ENCODE data around the gene RBM38.
A peak's percentile ranks its signal among the peaks of the same experiment; 100 is the strongest.

The RBM38 gene

DNA sequence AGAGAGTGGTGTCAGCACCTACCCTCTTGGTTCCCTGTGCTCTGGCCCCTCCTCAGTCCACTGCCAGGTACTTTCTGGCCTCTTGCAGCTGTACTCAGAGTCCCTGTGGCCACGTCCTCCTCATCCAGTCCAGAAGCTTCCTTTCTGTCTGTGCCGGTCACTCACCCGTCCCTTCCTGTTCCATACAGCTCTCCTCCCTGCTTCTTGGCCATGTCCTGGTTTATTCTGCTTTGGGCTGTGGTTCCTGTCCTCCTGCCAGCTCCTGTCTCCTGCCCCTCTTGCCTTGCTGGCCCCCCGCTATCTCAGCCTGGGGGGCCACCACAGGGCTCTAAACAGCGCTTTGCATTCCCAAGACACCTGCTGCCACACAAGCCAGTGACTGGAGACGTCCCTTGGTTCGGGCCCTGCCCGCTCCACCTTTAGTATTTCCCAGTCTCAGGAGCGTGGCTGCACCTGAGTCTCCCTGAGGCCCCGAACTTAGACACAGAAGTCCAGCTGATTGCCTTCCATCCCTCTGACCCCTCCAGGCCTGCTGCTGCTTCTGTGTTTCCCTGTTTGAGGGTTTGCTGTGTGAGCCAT is 15.5 kb upstream of the RBM38 start:
- DNase-seq = no peak

GRCh38 chr20:57377350-57377749 is 13.8 kb upstream of the RBM38 start:
- DNase-seq = no peak

DNA sequence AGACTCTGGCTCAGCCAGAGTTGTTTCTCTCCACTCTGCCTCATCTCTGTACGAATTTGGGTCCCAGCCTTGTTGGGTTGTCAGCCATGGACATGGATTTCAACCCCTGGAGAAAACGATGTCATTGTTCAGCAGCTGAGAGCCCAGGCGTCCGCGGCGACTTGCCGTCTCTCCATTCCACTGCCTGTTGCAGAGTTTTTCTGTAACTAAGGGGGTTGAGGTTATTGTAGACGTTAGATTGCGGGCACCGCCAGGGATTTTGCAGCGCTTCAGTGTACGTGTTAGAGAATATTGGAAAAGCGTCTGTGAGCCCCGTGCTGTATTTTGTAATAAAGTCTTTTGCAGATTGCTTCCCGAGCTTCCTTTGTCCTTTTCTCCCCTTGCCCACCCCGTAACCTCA is 13.1 kb upstream of the RBM38 start:
- no peak for DNase-seq

- no peak for DNase-seq
These were observed 12.4 kb upstream of the RBM38 start for GRCh38 chr20:57378646-57379262.

- no peak for DNase-seq
These were observed 11.9 kb upstream of the RBM38 start for GRCh38 chr20:57379263-57379647.

DNA sequence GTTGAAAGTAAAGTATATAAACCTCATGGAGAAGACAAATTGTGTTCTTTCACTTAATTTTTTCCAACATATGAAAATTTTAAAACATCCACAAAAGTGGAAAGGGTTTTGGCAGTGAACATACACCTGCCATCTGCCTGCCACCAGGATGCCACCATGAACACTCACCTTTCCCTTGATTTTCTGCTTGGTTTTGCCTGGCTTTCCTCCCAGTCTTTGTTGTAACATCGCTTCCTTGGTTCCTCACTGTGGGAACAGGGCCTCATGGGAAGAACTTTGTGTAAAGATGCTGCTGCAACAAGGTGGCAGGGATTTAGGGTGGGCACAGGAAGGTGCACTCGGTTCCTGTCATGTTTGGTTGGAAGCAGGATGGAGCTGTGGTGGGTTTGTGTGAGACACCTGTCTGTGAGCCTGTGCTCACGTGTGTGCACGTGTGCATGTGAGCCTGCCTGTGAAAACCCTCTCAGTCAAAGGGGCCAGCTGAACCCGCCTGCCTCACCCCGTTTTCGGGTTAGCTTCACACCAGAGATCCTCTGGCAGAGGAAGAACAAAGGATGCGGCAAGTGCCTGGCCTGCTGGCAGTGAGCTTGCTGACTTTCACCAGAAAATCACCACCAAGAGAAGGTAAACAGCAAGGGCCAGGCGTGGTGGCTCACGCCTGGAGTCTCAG is 11.0 kb upstream of the RBM38 start:
- DNase-seq = no peak

DNA sequence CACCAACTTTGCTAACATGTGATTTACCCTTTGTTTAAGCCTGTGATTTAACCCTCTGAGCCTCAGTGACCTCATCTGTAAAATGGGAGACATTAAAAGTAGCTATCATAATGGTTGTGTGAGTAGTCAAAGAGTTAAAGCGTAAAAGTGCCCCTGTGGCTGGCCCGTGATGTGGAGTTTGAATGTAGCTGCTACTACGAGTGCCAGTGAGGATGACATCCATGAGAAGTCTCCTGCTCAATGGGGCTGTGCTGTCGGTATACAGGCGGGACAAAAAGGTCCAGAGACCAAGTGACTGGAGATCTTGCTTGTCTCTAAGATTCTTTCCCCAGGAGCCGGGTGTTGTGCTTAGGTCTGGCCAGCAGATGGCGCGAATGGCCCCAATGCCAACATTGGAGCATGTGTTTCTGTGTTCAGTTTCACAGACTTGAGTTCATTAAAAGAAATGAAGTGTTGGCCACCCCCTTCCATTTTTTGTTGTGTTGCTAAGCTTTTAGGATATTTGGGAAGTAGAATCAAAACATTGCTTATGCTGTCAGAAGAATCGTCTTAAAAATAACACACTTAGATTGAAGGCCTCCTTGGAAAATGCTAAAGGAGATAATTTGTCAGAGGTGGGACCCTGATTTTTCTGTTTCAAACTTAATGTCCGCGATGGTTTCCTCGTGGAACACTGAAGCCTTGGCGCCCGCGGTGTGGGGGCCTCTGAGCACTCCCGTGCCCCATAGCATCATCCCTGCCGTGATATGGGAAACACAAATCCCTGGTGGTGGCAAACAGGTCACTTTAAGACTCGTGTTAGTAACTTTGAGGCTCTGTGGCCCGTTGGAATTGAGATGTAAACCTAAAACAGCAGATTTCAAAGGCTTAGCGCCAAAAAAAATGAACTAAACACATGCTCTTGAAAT is 9.3 kb upstream of the RBM38 start:
- peak; percentile 91 for DNase-seq

- no peak for DNase-seq
These were observed 8.7 kb upstream of the RBM38 start for GRCh38 chr20:57382516-57382915.

- no peak for DNase-seq
These were observed 7.5 kb upstream of the RBM38 start for GRCh38 chr20:57383447-57384347.

- no peak for DNase-seq
These were observed 6.7 kb upstream of the RBM38 start for GRCh38 chr20:57384486-57384885.

DNA sequence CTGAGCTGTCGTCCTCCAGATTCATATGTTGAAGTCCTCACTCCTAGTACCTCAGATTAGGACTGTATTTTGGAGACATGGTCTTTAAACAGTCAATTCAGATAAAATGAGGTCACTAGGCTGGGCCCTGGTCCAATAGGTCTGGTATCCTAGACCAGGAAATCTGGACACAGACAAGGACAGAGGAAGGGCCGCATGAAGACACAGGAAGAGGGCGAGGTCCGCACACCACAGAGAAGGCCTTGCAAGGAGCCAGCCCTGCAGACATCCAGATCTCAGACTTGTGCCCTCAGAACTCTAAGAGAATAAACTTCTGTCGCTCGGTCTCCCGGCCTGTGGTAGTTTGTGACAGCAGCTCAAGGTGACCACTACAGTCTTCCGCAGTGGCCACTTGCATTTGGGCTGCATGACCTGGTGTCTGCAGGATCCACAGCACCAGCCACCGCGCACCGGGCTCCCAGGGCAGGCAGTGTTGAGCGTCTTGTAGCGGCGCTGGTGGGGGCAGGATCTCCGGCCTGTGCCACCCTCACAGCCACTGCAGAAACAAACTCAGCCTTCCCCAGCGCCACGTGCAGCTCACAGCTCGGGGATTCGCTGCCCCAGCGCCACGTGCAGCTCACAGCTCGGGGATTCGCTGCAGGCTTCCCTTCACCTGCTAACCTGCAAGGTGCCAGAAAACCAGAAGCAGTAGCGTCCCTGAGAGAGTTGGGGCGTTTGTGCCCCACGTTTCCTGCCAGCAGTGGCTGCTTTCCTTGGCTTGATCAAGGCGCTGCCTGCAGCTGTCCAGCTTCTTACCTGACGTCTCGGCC is 6.0 kb upstream of the RBM38 start:
- no peak for DNase-seq

GRCh38 chr20:57385940-57386339 is 5.3 kb upstream of the RBM38 start:
- DNase-seq = no peak

- no peak for DNase-seq
These were observed 4.4 kb upstream of the RBM38 start for GRCh38 chr20:57386762-57387161.

GRCh38 chr20:57387463-57387862 is 3.7 kb upstream of the RBM38 start:
- DNase-seq = no peak

DNA sequence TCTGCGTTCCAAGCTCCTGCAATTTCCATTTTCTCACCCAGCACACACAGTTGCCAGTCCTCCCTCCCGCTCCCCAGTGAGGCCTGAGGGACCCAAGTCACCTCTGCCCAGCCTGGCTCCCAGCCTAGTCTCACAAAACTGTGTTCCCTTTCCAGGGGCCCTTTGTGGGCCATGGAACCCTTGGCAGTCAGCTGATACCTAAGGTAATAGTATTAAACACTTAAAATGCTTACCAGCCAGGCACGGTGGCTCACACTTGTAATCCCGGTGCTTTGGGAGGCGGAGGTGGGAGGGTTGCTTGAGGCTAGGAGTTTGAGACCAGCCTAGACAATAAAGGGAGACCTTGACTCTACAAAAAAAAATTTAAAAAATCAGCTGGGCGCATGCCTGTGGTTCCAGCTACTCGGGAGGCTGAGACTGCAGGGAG is 3.2 kb upstream of the RBM38 start:
- DNase-seq = no peak

GRCh38 chr20:57388953-57389694 is 2.1 kb upstream of the RBM38 start:
- peak; percentile 72 for DNase-seq

DNA sequence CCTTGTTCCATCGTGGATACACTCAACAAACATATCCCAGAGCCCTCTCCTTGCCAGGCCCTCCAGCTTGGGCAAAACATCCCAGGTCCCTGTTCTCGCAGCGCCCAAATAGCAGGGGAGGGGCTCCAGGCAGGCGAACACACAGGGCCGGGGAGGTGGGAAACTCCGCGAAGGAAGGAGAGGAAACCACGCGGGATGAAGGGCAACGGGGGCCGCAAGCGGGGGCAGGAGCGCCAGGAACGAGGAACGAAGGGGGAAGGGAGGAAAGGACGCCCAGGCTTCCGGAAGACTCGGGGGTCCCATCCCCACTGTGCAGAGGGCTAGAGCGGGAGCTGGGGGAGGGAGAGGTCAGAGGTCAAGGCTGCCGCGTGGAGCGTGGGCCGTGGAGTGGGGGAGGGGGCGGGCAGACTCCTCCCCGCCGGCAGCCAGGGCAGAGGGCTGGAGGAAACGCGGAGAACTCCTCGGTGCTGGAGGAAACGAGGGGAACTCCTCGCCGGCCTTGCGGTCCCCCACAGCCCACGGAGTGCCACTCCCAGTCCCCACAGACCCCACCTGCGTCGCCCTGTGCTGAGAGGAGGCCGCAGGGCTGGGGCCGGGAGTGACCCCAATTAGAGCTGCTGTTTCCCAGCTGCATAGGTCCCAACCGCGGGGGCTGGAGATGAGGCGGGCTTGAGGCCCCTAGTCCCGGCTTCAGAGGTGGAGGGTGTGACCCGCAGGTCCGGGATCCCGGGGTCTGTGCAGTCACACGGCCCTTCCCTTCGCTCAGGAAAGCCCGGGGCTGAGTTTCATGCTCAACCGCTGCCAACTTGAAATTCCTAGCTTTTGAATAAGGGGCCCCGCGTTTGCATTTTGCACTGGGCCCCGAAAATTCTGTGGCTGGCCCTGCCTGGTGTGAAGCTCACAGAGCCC is 1.2 kb upstream of the RBM38 start:
- peak; percentile 81 for DNase-seq

DNA sequence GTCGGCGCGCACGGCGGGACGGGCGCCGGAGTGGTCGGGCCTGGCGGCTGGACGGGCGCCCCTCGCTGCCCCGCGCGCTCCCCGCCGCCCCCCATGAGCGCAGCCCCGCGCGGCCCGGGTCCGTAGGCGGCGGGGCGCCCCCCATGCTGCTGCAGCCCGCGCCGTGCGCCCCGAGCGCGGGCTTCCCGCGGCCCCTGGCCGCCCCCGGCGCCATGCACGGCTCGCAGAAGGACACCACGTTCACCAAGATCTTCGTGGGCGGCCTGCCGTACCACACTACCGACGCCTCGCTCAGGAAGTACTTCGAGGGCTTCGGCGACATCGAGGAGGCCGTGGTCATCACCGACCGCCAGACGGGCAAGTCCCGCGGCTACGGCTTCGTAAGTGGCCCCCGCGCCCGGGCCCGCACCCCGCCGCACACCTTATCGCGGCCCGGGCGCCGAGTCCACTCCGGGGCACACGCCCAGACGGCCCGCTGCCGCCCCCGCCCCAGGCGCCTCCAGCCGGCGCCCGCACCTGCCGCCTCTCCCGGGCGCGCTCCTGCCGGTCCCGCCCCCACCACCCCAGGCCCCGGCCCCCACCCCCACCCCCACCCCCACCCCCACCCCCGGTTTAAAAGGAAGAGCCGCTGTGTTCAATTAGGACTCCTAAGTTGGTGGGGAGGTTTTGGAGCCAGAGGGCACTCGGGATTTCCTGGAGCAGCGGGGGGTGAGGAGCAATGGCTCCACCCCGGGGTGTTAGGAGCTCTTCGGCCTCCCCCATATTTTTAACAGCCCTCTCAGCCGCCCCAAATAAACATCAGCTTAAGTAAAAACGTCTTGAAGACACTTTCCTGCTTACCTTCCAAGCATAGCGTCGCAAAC is 474 bp downstream of the RBM38 start:
- peak; percentile 49 for DNase-seq
